ENCODE data around the gene CPZ.

- TF ChIP-seq EZH2 (IDR thresholded peaks at IDR 0.05; ENCODE audit: insufficient read depth, poor library complexity, severe bottlenecking) (no peak), EZH2phosphoT487 (IDR thresholded peaks at IDR 0.05; ENCODE audit: insufficient read depth, low read depth) (no peak)
Observed at GRCh38 chr4:8582941-8583654, 9.5 kb upstream of the CPZ start.
